GM12891 (cell line): ENCODE results near the gene NENF.

Experiments used
- DNase-seq: peaks from one replicate; pipeline ENCODE4 v3.0.0; 2011; ENCODE audit warnings: low spot score; ENCODE audit not compliant: insufficient read length
- FAIRE-seq: peaks from 2 replicates; lab custom pipeline; 2011; peaks lifted over from hg19 to GRCh38; lab: Jason Lieb, UNC
- PAX5 ChIP-seq: IDR thresholded peaks from 2 replicates; pipeline ENCODE4 v1.6.1; 2011; ENCODE audit warnings: low read length, moderate library complexity, mild to moderate bottlenecking; ENCODE audit not compliant: insufficient read depth, severe bottlenecking
- POLR2A ChIP-seq: IDR thresholded peaks from 2 replicates; pipeline ENCODE4 v1.6.1; 2011; ENCODE audit warnings: low read depth, low read length, control low read depth
- POLR2AphosphoS5 ChIP-seq: IDR thresholded peaks from 2 replicates; pipeline ENCODE4 v1.6.1; 2011; ENCODE audit warnings: low read depth, low read length, control low read depth
- POU2F2 ChIP-seq: IDR thresholded peaks from 2 replicates; pipeline ENCODE4 v1.6.1; 2011; ENCODE audit warnings: low read depth, mild to moderate bottlenecking, control low read depth, low read length, moderate library complexity
- SPI1 ChIP-seq: IDR thresholded peaks from 2 replicates; pipeline ENCODE4 v1.6.1; 2011; ENCODE audit warnings: low read depth, low read length, control low read depth
- TAF1 ChIP-seq: IDR thresholded peaks from 2 replicates; pipeline ENCODE4 v1.6.1; 2011; ENCODE audit warnings: low read depth, low read length, control low read depth

NENF gene

DNA sequence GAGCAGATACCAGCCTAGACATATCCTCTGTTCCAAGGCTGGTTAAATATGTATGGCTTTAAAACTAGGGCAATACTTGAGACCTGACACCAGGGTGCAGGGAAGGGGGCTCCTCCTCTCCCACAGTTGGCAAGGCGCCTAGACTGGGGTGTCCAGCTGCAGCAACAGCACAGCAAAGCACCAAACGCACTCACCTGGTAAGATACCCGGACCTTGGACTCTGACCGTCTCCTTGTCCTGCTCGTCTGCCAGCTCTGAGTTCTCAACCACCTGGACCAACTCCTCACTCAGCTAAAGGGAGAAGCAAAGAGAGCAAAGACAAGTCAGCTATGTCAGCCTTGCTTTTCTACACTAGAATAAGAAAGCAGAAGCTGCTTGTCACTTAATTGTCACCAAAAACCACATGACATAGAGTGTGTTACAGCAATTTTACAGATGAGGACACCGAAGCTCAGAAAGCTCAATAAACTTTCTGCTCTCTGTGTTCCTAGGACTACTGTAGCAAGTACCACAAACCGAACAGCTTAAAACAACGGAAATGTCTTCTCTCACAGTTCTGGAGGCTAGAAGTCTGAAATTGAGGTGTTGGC, 22.4 kb upstream of the NENF start:
- no peak for FAIRE-seq
- no peak for DNase-seq
- TF ChIP-seq POLR2AphosphoS5 (no peak), TAF1 (no peak), PAX5 (no peak), POU2F2 (no peak), POLR2A (no peak), SPI1 (no peak)

DNA sequence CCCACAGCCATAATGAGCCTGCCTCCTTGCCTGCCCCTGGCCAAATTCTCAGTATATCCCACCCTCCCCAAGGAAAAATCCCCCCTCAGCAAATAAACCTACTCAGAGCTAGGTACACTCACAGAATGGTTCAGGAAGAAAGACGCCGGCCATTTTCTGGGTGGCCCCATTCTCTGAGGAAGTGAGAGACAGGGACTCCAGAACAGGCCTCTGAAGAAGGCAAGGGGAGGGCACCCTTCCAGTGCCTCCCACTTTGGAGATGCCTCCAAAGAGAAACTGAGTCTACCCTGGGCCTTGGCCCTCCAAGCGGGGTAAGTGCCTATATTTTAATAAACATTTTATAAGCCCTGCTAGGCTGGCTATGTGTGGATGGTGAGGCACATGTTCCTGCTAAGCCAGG, 20.3 kb upstream of the NENF start:
- TF ChIP-seq POU2F2 (no peak), TAF1 (no peak), SPI1 (peak; percentile 83)
- FAIRE-seq: no peak
- DNase-seq: no peak

DNA sequence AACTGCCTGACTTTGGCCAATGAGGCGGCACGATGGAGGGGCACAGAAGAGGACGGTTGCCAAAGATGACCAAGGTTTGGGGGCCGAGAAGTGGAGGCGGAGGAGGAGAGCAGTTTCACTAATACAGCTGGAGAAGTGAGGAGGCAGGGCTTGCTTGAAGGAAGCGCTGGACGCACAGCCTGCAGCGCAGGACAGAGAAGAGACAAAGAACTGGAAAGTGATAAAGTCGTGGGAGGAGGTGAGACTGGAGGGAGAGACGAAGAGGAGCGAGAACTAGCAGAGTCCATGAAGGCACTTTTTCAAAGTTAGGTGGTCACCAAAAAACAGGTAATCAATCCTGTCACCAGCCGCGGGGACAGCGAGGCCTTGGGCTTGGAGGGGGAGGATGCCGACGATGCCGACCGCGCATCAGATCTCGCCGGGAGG, 18.8 kb upstream of the NENF start:
- FAIRE-seq (peak; percentile 31), DNase-seq (no peak)
- TF ChIP-seq TAF1: no peak
- no peak for TF ChIP-seq SPI1
- TF ChIP-seq PAX5: no peak
- TF ChIP-seq POU2F2: no peak
- TF ChIP-seq POLR2A: no peak
- no peak for TF ChIP-seq POLR2AphosphoS5

DNA sequence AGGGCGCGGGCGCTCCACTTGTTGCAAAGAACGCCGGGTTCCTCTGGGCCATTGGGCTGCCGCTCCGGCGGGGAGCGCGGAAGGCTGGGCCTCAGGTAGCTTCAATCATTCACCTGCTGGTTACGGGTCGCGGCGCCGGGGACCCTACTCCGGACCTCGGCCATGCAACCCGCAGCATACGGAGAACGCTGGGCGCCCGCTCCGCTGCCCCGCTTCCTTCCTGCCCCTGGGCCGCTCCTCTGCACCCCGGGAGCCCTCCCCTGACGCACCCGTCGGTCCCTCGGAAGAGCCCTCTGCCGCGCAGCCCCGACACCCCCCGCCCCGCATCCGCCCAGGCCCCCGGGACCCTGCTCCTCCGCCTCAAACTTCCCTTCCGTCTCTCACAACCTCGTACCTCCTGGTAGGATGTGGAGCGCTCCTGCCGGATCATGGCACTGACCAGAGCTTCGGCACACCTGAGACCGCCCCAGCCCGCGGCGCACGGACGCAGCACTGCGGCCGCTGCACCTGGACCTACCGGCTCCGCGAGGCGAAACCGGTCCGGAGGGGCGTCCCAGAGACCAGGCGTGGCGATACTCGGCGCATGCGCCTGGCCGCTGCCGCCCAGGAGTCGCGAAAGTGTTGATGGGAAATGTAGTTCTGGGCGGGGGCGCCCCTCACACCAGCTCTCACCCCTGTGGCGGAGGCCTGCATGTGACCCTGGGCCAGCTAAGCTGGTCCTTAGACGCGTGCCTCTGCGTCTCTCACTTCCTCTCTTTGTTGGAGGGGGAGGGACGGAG, 18.2 kb upstream of the NENF start, which contains the start of gene PACC1:
PACC1 (minus strand) TSS at position 559 of the 779 bp plus-strand sequence; CDS start at position 430, 129 bp downstream.
- no peak for TF ChIP-seq PAX5
- TF ChIP-seq TAF1: 0 out of 2 replicates have a peak, but pooled peaks have one; percentile 44
- TF ChIP-seq POU2F2: peak; percentile 73; the same call in 1 of the 2 replicates
- TF ChIP-seq POLR2AphosphoS5: peak; percentile 82
- peak; percentile 100 for TF ChIP-seq SPI1
- TF ChIP-seq POLR2A: peak; percentile 81
- FAIRE-seq: peak; percentile 97

DNA sequence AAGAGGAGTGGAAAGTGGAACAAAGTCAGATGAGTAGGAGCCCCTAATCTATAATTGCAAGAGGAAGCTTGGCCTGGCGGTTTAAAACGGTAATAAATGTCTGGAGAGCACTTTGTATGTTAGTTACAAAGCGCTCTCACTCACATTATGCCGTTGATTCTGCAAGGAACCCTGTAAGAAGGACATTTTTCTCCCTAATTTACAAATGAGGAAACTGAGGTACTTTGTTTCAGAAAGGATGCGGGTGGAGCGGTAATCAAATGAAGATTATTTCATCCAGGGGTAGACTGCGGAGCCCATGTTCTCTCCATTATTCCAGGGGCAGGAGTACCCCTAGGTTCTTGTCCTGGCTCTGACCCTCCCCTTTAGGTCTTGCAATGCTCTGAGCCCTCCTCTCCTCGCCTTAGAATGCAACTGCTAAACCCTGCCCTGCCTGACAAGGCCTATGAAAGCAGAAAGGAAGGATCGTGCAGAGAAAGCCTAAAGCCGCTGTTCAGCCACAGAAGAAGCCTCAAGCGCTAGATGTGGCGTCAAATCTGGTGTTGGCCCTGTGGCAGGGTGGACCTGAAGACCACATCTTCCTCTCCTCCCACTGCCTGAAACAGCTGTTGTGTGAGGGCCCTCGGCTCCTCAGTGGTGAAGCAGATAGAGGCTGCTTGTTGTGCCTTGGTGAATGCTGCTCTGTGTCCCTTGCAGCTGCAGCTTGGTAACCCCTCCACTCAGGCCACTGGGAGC, 17.4 kb upstream of the NENF start:
- TF ChIP-seq POU2F2 (no peak), POLR2A (peak; percentile 40; the same call in 1 of the 2 replicates)
- DNase-seq: no peak
- FAIRE-seq: peak; percentile 69

More for the DNA sequence above, 18.2 kb upstream of the NENF start, which contains the start of gene PACC1:
- peak; percentile 93 for DNase-seq

DNA sequence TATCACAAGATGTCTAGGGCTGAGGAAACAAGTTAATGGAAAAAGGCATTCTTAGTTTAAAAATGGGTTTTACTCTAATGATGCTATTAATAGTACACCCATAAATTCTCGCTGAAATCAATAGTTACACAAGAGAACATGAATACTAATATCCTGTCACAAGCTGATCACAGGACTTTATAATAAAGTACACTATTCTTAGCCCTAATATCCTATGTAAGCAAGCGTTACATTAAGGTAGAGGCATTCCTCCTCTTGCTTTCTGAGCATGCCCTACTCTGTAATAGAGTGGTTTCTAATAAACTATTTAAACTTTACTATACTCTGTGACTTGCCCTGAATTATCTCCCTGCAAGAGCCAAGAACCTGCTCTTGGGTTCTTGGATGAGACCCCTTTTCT, 11.6 kb upstream of the NENF start:
- no peak for TF ChIP-seq POU2F2
- no peak for TF ChIP-seq PAX5
- no peak for TF ChIP-seq POLR2AphosphoS5
- TF ChIP-seq SPI1: no peak
- no peak for TF ChIP-seq TAF1
- no peak for TF ChIP-seq POLR2A
- no peak for FAIRE-seq
- DNase-seq: no peak

DNA sequence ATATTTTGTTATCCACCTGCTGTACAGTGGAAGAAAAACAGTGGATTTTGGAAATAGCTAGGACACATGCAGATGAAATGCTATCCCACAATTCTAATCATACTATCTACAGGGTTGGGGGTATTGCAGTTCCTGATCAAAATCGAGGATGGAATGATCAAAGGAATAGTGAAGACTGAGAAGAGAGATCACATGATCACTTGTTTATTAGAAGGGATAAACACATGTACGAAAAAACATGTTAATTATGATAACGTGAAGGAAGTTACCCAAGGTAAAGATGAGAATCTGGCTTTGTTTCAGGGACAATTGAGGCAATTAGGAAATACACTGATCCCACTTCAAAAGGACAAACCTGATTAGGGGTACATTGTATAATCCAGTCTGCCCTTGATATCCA, 8.8 kb upstream of the NENF start:
- FAIRE-seq (no peak), DNase-seq (no peak)

DNA sequence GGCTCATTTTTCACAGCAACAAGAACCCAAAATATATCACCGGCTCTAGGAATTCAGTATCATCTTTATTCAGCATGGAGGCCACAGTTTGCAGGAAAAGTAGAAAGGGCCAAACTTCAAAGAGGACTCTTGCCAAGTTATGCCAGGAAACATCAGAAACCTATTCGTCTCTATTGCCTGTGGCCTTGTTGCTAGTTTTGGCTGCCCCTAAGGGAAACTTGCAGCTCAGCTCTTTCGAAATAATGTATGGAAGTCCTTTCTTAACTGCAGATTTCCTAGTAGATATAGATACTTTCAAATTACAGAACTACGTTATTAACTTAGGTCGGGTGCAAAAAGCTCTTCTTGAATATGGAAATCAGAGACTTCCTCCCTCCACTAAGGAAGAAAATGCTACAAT, 4.2 kb upstream of the NENF start:
- TF ChIP-seq POLR2A (no peak), TAF1 (no peak), PAX5 (no peak), POU2F2 (no peak), SPI1 (no peak), POLR2AphosphoS5 (no peak)
- FAIRE-seq (no peak), DNase-seq (no peak)

More for the DNA sequence above, 8.8 kb upstream of the NENF start:
- TF ChIP-seq PAX5: no peak
- TF ChIP-seq TAF1: no peak
- TF ChIP-seq POU2F2: no peak
- TF ChIP-seq POLR2AphosphoS5: no peak
- TF ChIP-seq SPI1: no peak
- no peak for TF ChIP-seq POLR2A

DNA sequence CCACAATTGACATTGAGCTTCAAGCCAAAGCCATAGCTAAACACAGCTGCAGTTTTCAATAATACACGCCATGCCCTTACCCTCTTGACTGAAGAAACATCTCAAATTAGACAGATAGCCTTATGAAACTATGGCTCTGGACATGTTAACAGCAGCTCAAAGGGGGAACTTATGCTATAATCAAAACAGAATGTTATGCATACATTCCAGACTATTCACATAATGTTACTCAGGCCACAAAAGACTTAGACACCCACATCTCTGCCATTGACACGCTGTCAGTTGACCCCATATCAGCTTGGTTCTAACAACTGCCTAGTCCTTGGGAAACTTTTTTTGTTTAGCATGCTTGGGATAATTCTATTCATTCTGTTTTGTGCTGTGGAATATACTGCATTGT, 2.3 kb upstream of the NENF start:
- no peak for DNase-seq
- TF ChIP-seq POLR2A: no peak
- no peak for TF ChIP-seq POLR2AphosphoS5

DNA sequence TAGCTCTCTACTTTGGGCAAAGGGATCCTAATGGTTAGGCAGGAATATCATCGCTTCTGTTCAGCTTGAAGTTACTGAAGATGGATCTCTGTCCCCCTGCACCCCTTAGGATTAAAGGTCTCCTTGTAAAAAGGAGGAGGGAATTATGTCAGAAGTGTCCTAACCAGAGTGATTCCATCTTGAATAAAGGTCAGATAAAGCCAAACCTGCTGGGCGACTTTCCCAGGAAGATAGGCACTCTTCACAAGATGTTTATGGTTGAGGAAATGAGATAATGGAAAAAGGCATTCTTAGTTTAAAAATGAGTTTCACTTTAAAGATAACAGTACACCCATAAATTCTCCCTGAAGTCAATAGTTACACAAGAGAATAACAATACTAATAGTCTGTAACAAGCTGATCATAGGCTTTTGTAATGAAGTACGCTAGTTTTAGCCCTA, 1.7 kb upstream of the NENF start:
- TF ChIP-seq SPI1: no peak
- TF ChIP-seq POU2F2: no peak
- TF ChIP-seq PAX5: no peak
- no peak for TF ChIP-seq POLR2AphosphoS5
- TF ChIP-seq POLR2A: no peak
- no peak for TF ChIP-seq TAF1
- DNase-seq: no peak
- FAIRE-seq: no peak

More for the DNA sequence above, 2.3 kb upstream of the NENF start:
- no peak for FAIRE-seq
